Muscle of back (tissue), 11 donors: ENCODE data around the gene CRYBG1. TPM values are rescaled to one million over a fixed set of nuclear protein-coding genes. Genes with fewer than 3 reads are reported as not detected.
"Not testable (repeated sequence)": the region's sequence is repeated elsewhere in the genome, so short reads cannot be mapped to it uniquely, and the experiment has no call there.

Experiments used
- DNase-seq, 3 donors: peaks; one replicate each; pipeline versions ENCODE4 v3.0.0 to v3.0.0-alpha.2; 2013
- polyA plus RNA-seq, 10 donors: library from polyadenylated mRNA; unstranded; fragments of 120-200 nt; gene quantifications; one replicate each; pipeline ENCODE4 v1.2.1, GENCODE V29; 2013; ENCODE audit not compliant: insufficient read length in 10 of 10

Gene CRYBG1
- polyA plus RNA-seq, 10 donors = 1.6 to 6.1 (median 3.0) TPM

GRCh38 chr6:106586815-106587415, 226.4 kb downstream of the CRYBG1 start:
- no peak for DNase-seq

- DNase-seq = not testable (repeated sequence)
These were observed 228.4 kb downstream of the CRYBG1 start for GRCh38 chr6:106588937-106589336.

- DNase-seq = peak in 1 of 3 donors; percentile 35
These were observed 230.8 kb downstream of the CRYBG1 start for GRCh38 chr6:106591111-106591825.

- no peak for DNase-seq
These were observed 238.9 kb downstream of the CRYBG1 start for GRCh38 chr6:106599440-106599839.

GRCh38 chr6:106600329-106600728, 239.8 kb downstream of the CRYBG1 start:
- no peak for DNase-seq

GRCh38 chr6:106608080-106608668, 247.7 kb downstream of the CRYBG1 start:
- peak in 2 of 3 donors; percentile 22 to 42 for DNase-seq

- peak in 2 of 3 donors; percentile 25 to 38 for DNase-seq
These were observed 249.2 kb downstream of the CRYBG1 start for GRCh38 chr6:106609699-106610098.

- no peak for DNase-seq
These were observed 250.5 kb downstream of the CRYBG1 start for GRCh38 chr6:106611030-106611429.

- DNase-seq = no peak
These were observed 252.3 kb downstream of the CRYBG1 start for GRCh38 chr6:106612671-106613416.

- no peak for DNase-seq
These were observed 253.1 kb downstream of the CRYBG1 start for GRCh38 chr6:106613590-106613989.

- DNase-seq = no peak
These were observed 253.6 kb downstream of the CRYBG1 start for GRCh38 chr6:106614166-106614565.

GRCh38 chr6:106614592-106615257, 254.2 kb downstream of the CRYBG1 start:
- DNase-seq = no peak

- DNase-seq = no peak
These were observed 256.8 kb downstream of the CRYBG1 start for GRCh38 chr6:106617302-106617701.

- no peak for DNase-seq
These were observed 257.3 kb downstream of the CRYBG1 start for GRCh38 chr6:106617857-106618256.

- DNase-seq = no peak
These were observed 257.8 kb downstream of the CRYBG1 start for GRCh38 chr6:106618324-106618723.

- no peak for DNase-seq
These were observed 258.7 kb downstream of the CRYBG1 start for GRCh38 chr6:106619223-106619622.

GRCh38 chr6:106620931-106621672, 260.6 kb downstream of the CRYBG1 start:
- peak in 1 of 3 donors; percentile 10 for DNase-seq
